HCT116 (cell line): Measurements from ENCODE around the gene CD93. TPM values are rescaled to one million over a fixed set of nuclear protein-coding genes. Genes with fewer than 3 reads are reported as not detected.

Experiments used
- ATAC-seq: fragments of 200-7000 bp; cut with Tn5 transposase; 2 replicates; pipeline ENCODE4 v1.9.1; 2020; ENCODE audit warnings: mild to moderate bottlenecking, moderate library complexity
- BruUV-seq: library from RNA; stranded (reverse); fragments of 400-500 nt; replicated peaks from 2 replicates; lab custom pipeline; 2021; lab: Mats Ljungman, UMichigan
- CTCF ChIA-PET: fragments of 300-600 bp; sonication (Branson Sonifier 250); formaldehyde crosslinking; loops from one replicate; lab custom pipeline; 2021; ENCODE audit warnings: antibody characterized with exemption; lab: Charles Lee
- POLR2A ChIA-PET: fragments of 300-600, 350-600 bp; sonication (Branson Sonifier 250); formaldehyde crosslinking; loops from one replicate; lab custom pipeline; 2021; ENCODE audit warnings: antibody characterized with exemption; lab: Charles Lee
- RAD21 ChIA-PET, 2 experiments: fragments of 300-600 bp; sonication (Branson Sonifier 250); formaldehyde crosslinking; loops; one replicate each; lab custom pipeline; 2023; ENCODE audit warnings: low total read pairs in 2 of 2; ENCODE audit not compliant: uncharacterized antibody in 2 of 2, unreplicated experiment in 2 of 2, low non-redundant PET in 1 of 2; lab: Charles Lee
- DNase-seq: peaks from one replicate; pipeline ENCODE4 v3.0.0-alpha.2; 2010; ENCODE audit warnings: low read depth, low spot score
- H2AFZ ChIP-seq: fragments of 200-600 bp; shearing (Covaris generic), sonication (generic); 2 replicates; pipeline ENCODE4 v1.6.1; 2017; ENCODE audit warnings: low read depth, mixed run types, mixed read lengths, antibody characterized with exemption, low read length; ENCODE audit not compliant: poor library complexity, severe bottlenecking
- H3K27ac ChIP-seq: 2 replicates; pipeline ENCODE4 v1.5.1; 2012; ENCODE audit warnings: low read depth, low read length
- H3K27me3 ChIP-seq: fragments of 200-600 bp; sonication (generic); 2 replicates; pipeline ENCODE4 v1.6.1; 2016; ENCODE audit warnings: mixed run types, low read length, mixed read lengths; ENCODE audit not compliant: insufficient read depth
- H3K36me3 ChIP-seq, 2 experiments: fragments of 200-500 bp in 1 of 2; fragments of 200-600 bp in 1 of 2; sonication (Bioruptor generic) in 1 of 2; sonication (generic) in 1 of 2; 2 replicates each; pipeline versions ENCODE4 v1.5.1 to v1.6.1; 2014 to 2016; ENCODE audit warnings: low read length in 2 of 2, inconsistent platforms in 1 of 2, mixed read lengths in 1 of 2, mixed run types in 1 of 2; ENCODE audit not compliant: insufficient read depth in 2 of 2, control insufficient read depth in 1 of 2
- H3K4me1 ChIP-seq, 2 experiments: fragments of 200-600 bp in 1 of 2; sonication (generic) in 1 of 2; 2 replicates each; pipeline versions ENCODE4 v1.5.1 to v1.6.1; 2012 to 2017; ENCODE audit warnings: low read length in 2 of 2, inconsistent platforms in 1 of 2, mild to moderate bottlenecking in 1 of 2, mixed read lengths in 1 of 2, mixed run types in 1 of 2, moderate library complexity in 1 of 2; ENCODE audit not compliant: insufficient read depth in 2 of 2, control insufficient read depth in 1 of 2
- H3K4me2 ChIP-seq: fragments of 200-600 bp; sonication (generic); 2 replicates; pipeline ENCODE4 v1.6.1; 2017; ENCODE audit warnings: mixed run types, low read length, mixed read lengths
- H3K4me3 ChIP-seq, 2 experiments: fragments of 200-600 bp in 1 of 2; sonication (generic) in 1 of 2; replicated peaks in 1 of 2; 2 replicates each; pipeline ENCODE4 v1.5.1; 2011 to 2016; ENCODE audit warnings: low read length in 2 of 2, control low read depth in 1 of 2, low read depth in 1 of 2, mild to moderate bottlenecking in 1 of 2, mixed read lengths in 1 of 2, mixed run types in 1 of 2
- H3K79me2 ChIP-seq: fragments of 200-600 bp; sonication (generic); 2 replicates; pipeline ENCODE4 v1.6.1; 2017; ENCODE audit warnings: mild to moderate bottlenecking, mixed run types, low read length, moderate library complexity, mixed read lengths; ENCODE audit not compliant: insufficient read depth
- H3K9ac ChIP-seq: fragments of 200-600 bp; sonication (generic); 2 replicates; pipeline ENCODE4 v1.6.1; 2016; ENCODE audit warnings: low read length, mixed read lengths
- H3K9me2 ChIP-seq: fragments of 200-600 bp; sonication (generic), shearing (Covaris generic); 2 replicates; pipeline ENCODE4 v1.6.1; 2017; ENCODE audit warnings: mixed run types, mild to moderate bottlenecking, moderate library complexity; ENCODE audit not compliant: insufficient read depth
- H3K9me3 ChIP-seq, 2 experiments: fragments of 200-500 bp in 1 of 2; fragments of 200-600 bp in 1 of 2; sonication (Bioruptor generic) in 1 of 2; sonication (generic) in 1 of 2; 2 replicates each; pipeline ENCODE4 v1.6.1; 2014 to 2017; ENCODE audit warnings: low read length in 2 of 2, mixed read lengths in 2 of 2, inconsistent platforms in 1 of 2, low read depth in 1 of 2, mild to moderate bottlenecking in 1 of 2, mixed run types in 1 of 2, moderate library complexity in 1 of 2; ENCODE audit not compliant: control insufficient read depth in 1 of 2, insufficient read depth in 1 of 2
- H4K20me1 ChIP-seq: fragments of 200-600 bp; sonication (generic), shearing (Covaris generic); 2 replicates; pipeline ENCODE4 v1.6.1; 2017; ENCODE audit warnings: mixed run types, mild to moderate bottlenecking, moderate library complexity; ENCODE audit not compliant: insufficient read depth
- ATF3 ChIP-seq: IDR thresholded peaks from 2 replicates; pipeline ENCODE4 v1.6.1; 2012
- CBX3 ChIP-seq: IDR thresholded peaks from 2 replicates; pipeline ENCODE4 v1.6.1; 2012; ENCODE audit warnings: low read depth
- CEBPB ChIP-seq: IDR thresholded peaks from 2 replicates; pipeline ENCODE4 v1.6.1; 2012; ENCODE audit warnings: low read depth
- EZH2phosphoT487 ChIP-seq: fragments of 200-600 bp; IDR thresholded peaks from 2 replicates; pipeline ENCODE4 v1.6.1; 2018; ENCODE audit warnings: antibody characterized with exemption, borderline replicate concordance
- MAX ChIP-seq: IDR thresholded peaks from 2 replicates; pipeline ENCODE4 v1.6.1; 2012
- SRF ChIP-seq: IDR thresholded peaks from 2 replicates; pipeline ENCODE4 v1.6.1; 2012; ENCODE audit warnings: low read depth
- YY1 ChIP-seq: IDR thresholded peaks from 2 replicates; pipeline ENCODE4 v1.6.1; 2011; ENCODE audit warnings: low read length, low read depth, moderate library complexity, mild to moderate bottlenecking; ENCODE audit not compliant: insufficient replicate concordance; ENCODE audit errors: extremely low read depth
- ZNF274 ChIP-seq: fragments of 200-500 bp; sonication (Bioruptor generic); IDR thresholded peaks from 2 replicates; pipeline ENCODE4 v1.6.1; 2014; ENCODE audit warnings: mild to moderate bottlenecking, low read depth, low read length, inconsistent platforms
- intact Hi-C: fragments of 100-400 bp; cut with micrococcal nuclease; formaldehyde crosslinking; loops from 2 replicates; pipeline ENCODE4 v1.10.0; 2022
- total RNA-seq: library from RNA; stranded (reverse); gene quantifications from one replicate; pipeline ENCODE4 v1.2.1, GENCODE V29; 2021; ENCODE audit not compliant: unreplicated experiment

Gene CD93
- total RNA-seq, 1 experiment from 2014 or later = 0.07 TPM

GRCh38 chr20:23036371-23036770 lies 49.8 kb downstream of the CD93 start (continued):
- TF ChIP-seq ATF3 (no peak), EZH2phosphoT487 (no peak), YY1 (no peak)

- ATAC-seq = no peak
- ChIA-PET CTCF (no interaction called here), POLR2A (no interaction called here), RAD21 (interaction anchor here in 1 of 2 experiments (0.6 kb wide), 1 partner anchor 13 kb away, joined by 3 read pairs; no protein-coding TSS in a partner anchor)
- peaks cover 26% of the 10 kb centered on the region; the same call in 1 of the 2 replicates for H3K27me3 ChIP-seq
- TF ChIP-seq MAX = no peak
- TF ChIP-seq SRF = no peak
- TF ChIP-seq CBX3 = no peak
- no peak for TF ChIP-seq CEBPB
- TF ChIP-seq ZNF274 = no peak
- no peak overlapping the region for H3K4me3 ChIP-seq
- no peaks in the 10 kb centered on the region for H3K4me1 ChIP-seq
- no TSS peak for BruUV-seq
- no peak overlapping the region for H2AFZ ChIP-seq
- no peak overlapping the region for H3K4me2 ChIP-seq
- H4K20me1 ChIP-seq = no peaks in the 10 kb centered on the region
- no peaks in the 10 kb centered on the region for H3K9me3 ChIP-seq
- H3K9ac ChIP-seq = no peak overlapping the region
- no peak overlapping the region for H3K27ac ChIP-seq
- no peaks in the 10 kb centered on the region for H3K79me2 ChIP-seq
- intact Hi-C loops = no loop called here
- H3K9me2 ChIP-seq = no peaks in the 10 kb centered on the region
- DNase-seq = no peak
- H3K36me3 ChIP-seq = no peaks in the 10 kb centered on the region
Observed at GRCh38 chr20:23035731-23036130, 50.4 kb downstream of the CD93 start.
